Heart left ventricle (tissue), 16 donors: ENCODE results near the gene BPIFA2. TPM values are rescaled to one million over a fixed set of nuclear protein-coding genes. Genes with fewer than 3 reads are reported as not detected.

ENCODE experiments used
- ATAC-seq, 4 donors: fragments of 200-7000 bp; cut with Tn5 transposase; one replicate each; pipeline ENCODE4 v1.9.1; 2020 to 2022; ENCODE audit warnings: moderate library complexity in 4 of 4, mild to moderate bottlenecking in 3 of 4, moderate number of reproducible peaks in 1 of 4
- DNase-seq, 5 donors: peaks; one replicate each; pipeline ENCODE4 v3.0.0-alpha.2; 2020
- H3K27ac ChIP-seq, 12 donors: fragments of 200-600 bp; sonication (generic) in 4 of 12; one replicate each; pipeline versions ENCODE4 v1.5.0 to v1.8.0; 2016 to 2022; ENCODE audit warnings: mild to moderate bottlenecking in 2 of 12
- H3K27me3 ChIP-seq, 9 donors: fragments of 200-600 bp; sonication (generic) in 2 of 9; one replicate each; pipeline versions ENCODE4 v1.5.1 to v1.8.0; 2016 to 2022; ENCODE audit warnings: mild to moderate bottlenecking in 3 of 9
- H3K36me3 ChIP-seq, 9 donors: fragments of 200-600 bp; sonication (generic) in 2 of 9; one replicate each; pipeline versions ENCODE4 v1.5.0 to v1.8.0; 2018 to 2022; ENCODE audit warnings: mild to moderate bottlenecking in 2 of 9
- H3K4me1 ChIP-seq, 12 donors: fragments of 200-600 bp; sonication (generic) in 4 of 12; one replicate each; pipeline versions ENCODE4 v1.5.0 to v1.8.0; 2016 to 2022; ENCODE audit warnings: mild to moderate bottlenecking in 3 of 12
- H3K4me3 ChIP-seq, 12 donors: fragments of 200-600 bp; sonication (generic) in 4 of 12; one replicate each; pipeline versions ENCODE4 v1.5.0 to v1.8.0; 2017 to 2022; ENCODE audit warnings: mild to moderate bottlenecking in 9 of 12, moderate library complexity in 4 of 12
- H3K9me3 ChIP-seq, 12 donors: fragments of 200-600 bp; sonication (generic) in 4 of 12; one replicate each; pipeline versions ENCODE4 v1.5.0 to v1.8.0; 2016 to 2022; ENCODE audit warnings: mild to moderate bottlenecking in 1 of 12
- POLR2A ChIP-seq, 2 donors: fragments of 450-650 bp; IDR thresholded peaks; one replicate each; pipeline ENCODE4 v1.6.1; 2017; ENCODE audit warnings: antibody characterized with exemption in 2 of 2, mild to moderate bottlenecking in 2 of 2, moderate library complexity in 2 of 2
- WGBS, 4 donors: extraction: QIAGEN DNeasy Blood & Tissue Kit in 2 of 4; methylation state at CpG; one replicate each; pipeline versions ENCODE4 v1.1.5 to v1.1.7; 2013 to 2018; 5-methylcytosine and 5-hydroxymethylcytosine counted together
- intact Hi-C, 10 donors: fragments of 100-400 bp; cut with DNase I; formaldehyde crosslinking; loops; one replicate each; pipeline versions ENCODE4 v1.11.1 to v1.14.2; 2022
- polyA plus RNA-seq, 2 donors: library from polyadenylated mRNA; stranded (reverse); fragments of 200-250 nt; gene quantifications; one replicate each; pipeline ENCODE4 v1.2.3, GENCODE V29; 2013
- total RNA-seq, 9 donors: library from RNA; depleted of rRNA in 2 of 9; stranded (reverse); fragments of >200 nt in 2 of 9; fragmentation: NEBNext Ultra II Directional in 3 of 9; extraction: Animal tissue kit (Norgen Biotek cat#: 25700) in 3 of 9; gene quantifications; one replicate each; pipeline versions ENCODE4 v1.1.0 to v1.2.4, GENCODE V29; 2016 to 2023
- TF ChIP-seq, protein P1 (sequence below), 12 donors: fragments of 200-600 bp; sonication (generic) in 4 of 12; IDR thresholded peaks; one replicate each; pipeline versions ENCODE4 v1.5.0 to v1.8.0; 2018 to 2022; ENCODE audit warnings: antibody characterized with exemption in 12 of 12, mild to moderate bottlenecking in 5 of 12
- donor health status: ischemic (EF 13 %, LVEDD 7.1; RV severe dilation, severe dysfunction).
- donor health status: healthy with polysubstance abuse.
- donor health status: DM: no; HTN: yes; CAD: no.
- donor health status: DM: no; HTN: no; CAD: no.
- donor health status: ischemic (EF 25% LVEDD 6.9; RV normal size, moderate dysfunction).
- donor health status: ischemic (EF 25% LVEDD 5.7; RV mildly dilated, moderate dysfunction).
- donor health status: healthy.
- donor health status: DM: yes; HTN: yes; CAD: no.
- donor health status: ischemic (EF 35%, LVEDD 5.7; RV mildly dilated, moderate dysfunction).
- donor health status: nonischemic (EF 11% LVEDD 7.7; RV severe dilation, severe dysfunction).
- donor health status: DM: yes; HTN: yes; CAD: no.
- donor health status: PGD.
- donor health status: ischemic (EF 29% LVEDD 5.4; RV normal size, mild dysfunction).
- donor health status: nonischemic (EF 23%, LVEDD 6.1; RV moderate dilation, normal function).

The BPIFA2 gene
- total and polyA plus RNA-seq, 11 donors, result not detected

DNA sequence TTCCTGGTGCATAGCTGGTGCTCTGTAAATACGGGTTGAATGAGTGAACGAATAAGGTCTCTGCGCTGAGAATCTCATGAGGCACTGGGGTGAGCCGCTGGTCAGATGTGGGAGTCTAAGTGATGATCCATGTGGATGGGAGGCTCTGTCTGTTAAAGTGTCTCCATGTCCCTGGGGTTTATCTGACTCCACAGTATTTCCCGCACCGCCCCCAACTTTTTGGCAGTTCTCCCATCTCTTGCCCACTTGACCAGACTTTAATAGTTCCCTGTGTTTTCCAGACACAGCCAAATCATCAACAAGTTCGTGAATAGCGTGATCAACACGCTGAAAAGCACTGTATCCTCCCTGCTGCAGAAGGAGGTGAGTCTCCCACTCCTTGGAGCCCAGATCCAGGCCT is 9.9 kb downstream of the BPIFA2 start:
- intact Hi-C loops, result no loop called here
- Histone ChIP-seq H3K4me3 (no peak overlapping the region), H3K36me3 (no peaks in the 10 kb centered on the region), H3K27me3 (peaks cover 0 to 11% (median 0%) of the 10 kb centered on the region in 9 donors), H3K4me1 (no peaks in the 10 kb centered on the region), H3K9me3 (no peaks in the 10 kb centered on the region), H3K27ac (no peak overlapping the region)
- TF ChIP-seq POLR2A (IDR thresholded peaks at IDR 0.05), result no peak
- TF ChIP-seq, protein P1, sequence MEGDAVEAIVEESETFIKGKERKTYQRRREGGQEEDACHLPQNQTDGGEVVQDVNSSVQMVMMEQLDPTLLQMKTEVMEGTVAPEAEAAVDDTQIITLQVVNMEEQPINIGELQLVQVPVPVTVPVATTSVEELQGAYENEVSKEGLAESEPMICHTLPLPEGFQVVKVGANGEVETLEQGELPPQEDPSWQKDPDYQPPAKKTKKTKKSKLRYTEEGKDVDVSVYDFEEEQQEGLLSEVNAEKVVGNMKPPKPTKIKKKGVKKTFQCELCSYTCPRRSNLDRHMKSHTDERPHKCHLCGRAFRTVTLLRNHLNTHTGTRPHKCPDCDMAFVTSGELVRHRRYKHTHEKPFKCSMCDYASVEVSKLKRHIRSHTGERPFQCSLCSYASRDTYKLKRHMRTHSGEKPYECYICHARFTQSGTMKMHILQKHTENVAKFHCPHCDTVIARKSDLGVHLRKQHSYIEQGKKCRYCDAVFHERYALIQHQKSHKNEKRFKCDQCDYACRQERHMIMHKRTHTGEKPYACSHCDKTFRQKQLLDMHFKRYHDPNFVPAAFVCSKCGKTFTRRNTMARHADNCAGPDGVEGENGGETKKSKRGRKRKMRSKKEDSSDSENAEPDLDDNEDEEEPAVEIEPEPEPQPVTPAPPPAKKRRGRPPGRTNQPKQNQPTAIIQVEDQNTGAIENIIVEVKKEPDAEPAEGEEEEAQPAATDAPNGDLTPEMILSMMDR (IDR thresholded peaks at IDR 0.05), result no peak
- no peak for DNase-seq
- WGBS, 4 donors, result 53 to 77% (median 67%) methylated on average over 9 of the region's 9 CpGs
- ATAC-seq, result no peak

DNA sequence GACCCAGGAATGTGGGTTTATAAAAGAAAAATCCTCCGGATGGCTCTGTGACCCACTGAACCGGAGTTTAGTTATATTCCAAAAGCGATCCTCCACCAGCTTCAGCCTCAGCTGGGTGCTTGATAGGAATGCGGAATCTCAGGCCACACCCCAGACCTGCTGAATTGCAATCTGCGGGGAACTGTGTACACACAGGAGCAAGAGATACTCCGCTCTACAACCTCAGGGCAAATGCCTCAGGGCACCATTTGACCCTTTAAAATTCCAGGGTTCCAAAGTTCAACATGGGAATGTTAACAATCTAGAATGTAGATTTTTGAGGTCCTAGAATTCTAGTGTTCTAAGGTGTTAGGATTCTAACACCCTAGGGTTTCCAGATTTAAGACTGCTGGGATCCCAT is 10.8 kb downstream of the BPIFA2 start:
- no peak for DNase-seq
- ATAC-seq, result no peak
- intact Hi-C loops, result no loop called here
- no peaks in the 10 kb centered on the region for H3K36me3 ChIP-seq
- H3K27me3 ChIP-seq, result peaks cover 0 to 11% (median 0%) of the 10 kb centered on the region in 9 donors
- no peaks in the 10 kb centered on the region for H3K4me1 ChIP-seq
- peaks cover 0 to 5% (median 0%) of the 10 kb centered on the region in 12 donors for H3K9me3 ChIP-seq
- no peak overlapping the region for H3K27ac ChIP-seq
- WGBS, 4 donors, result 66 to 72% (median 71%) methylated on average over 6 of the region's 6 CpGs
- TF ChIP-seq POLR2A (IDR thresholded peaks at IDR 0.05), result no peak
- TF ChIP-seq, protein P1 (IDR thresholded peaks at IDR 0.05), result no peak
- H3K4me3 ChIP-seq, result no peak overlapping the region

DNA sequence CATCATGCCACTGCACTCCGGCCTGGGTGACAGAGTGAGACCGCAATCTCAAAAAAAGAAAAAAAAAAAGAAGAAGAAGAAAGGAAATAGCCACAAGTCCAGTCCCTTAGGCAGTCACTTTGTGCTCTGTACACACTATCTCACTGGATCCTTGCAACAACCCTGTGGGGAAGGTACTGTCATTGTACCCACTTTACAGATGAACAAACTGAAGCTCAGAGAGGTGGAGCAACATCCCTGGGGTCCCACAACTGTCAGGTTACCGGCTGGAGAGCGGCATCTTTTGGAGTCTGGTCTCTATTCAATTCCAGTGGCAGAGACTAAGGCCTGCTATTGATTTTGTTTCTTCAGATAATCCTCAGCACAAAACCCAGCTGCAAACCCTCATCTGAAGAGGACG is 12.2 kb downstream of the BPIFA2 start:
- H3K27me3 ChIP-seq, result peaks cover 0 to 11% (median 0%) of the 10 kb centered on the region in 9 donors
- H3K9me3 ChIP-seq, result peaks cover 0 to 5% (median 0%) of the 10 kb centered on the region in 12 donors
- H3K4me3 ChIP-seq, result no peak overlapping the region
- DNase-seq (no peak), ATAC-seq (no peak)
- 84 to 90% (median 89%) methylated on average over 5 of the region's 5 CpGs for WGBS, 4 donors
- H3K27ac ChIP-seq, result no peak overlapping the region
- TF ChIP-seq POLR2A (IDR thresholded peaks at IDR 0.05), result no peak
- TF ChIP-seq, protein P1 (IDR thresholded peaks at IDR 0.05), result no peak
- H3K4me1 ChIP-seq, result no peaks in the 10 kb centered on the region
- intact Hi-C loops, result no loop called here
- no peaks in the 10 kb centered on the region for H3K36me3 ChIP-seq

DNA sequence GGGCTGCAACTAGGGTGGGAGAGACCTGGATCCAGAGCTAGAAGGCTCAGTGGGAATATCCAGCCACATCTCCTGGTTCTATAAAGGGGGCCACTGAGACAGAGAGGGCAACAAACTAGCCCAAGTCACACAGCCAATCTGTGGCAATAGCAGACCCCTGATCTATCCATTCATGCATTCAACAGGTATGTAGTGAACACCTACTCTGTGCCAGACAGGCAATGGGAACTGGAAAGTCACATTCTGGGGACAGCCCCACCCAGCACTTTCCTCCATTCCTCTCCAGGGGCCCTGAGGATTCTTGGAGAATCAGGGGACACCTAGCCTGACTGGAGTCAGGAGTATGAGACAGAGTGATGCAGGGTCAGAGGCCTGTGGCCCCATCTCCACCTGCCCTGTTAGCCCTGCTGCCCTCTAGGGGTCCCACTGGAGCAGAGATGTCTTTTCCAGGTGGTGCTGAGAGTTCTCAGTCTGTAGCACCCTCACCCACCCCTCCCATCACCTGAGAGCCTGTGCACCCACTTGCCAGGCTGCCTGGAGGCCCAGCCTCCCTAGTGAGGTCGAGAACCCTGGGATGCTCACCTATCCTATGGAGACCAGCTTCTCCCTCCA is 13.6 kb downstream of the BPIFA2 start:
- H3K4me3 ChIP-seq, result no peak overlapping the region
- no peaks in the 10 kb centered on the region for H3K4me1 ChIP-seq
- H3K36me3 ChIP-seq, result no peaks in the 10 kb centered on the region
- peaks cover 0 to 7% (median 0%) of the 10 kb centered on the region in 9 donors for H3K27me3 ChIP-seq
- DNase-seq (no peak), ATAC-seq (no peak)
- TF ChIP-seq POLR2A (IDR thresholded peaks at IDR 0.05), result no peak
- TF ChIP-seq, protein P1 (IDR thresholded peaks at IDR 0.05), result no peak
- no peak overlapping the region for H3K27ac ChIP-seq
- H3K9me3 ChIP-seq, result peaks cover 0 to 5% (median 0%) of the 10 kb centered on the region in 12 donors
- 43 to 83% (median 67%) methylated on average over 1 of the region's 1 CpG for WGBS, 4 donors
- intact Hi-C loops, result no loop called here
